HG03457 (cell line): ENCODE data around the gene LRRC8E.
"Not testable (repeated sequence)": the region's sequence is repeated elsewhere in the genome, so short reads cannot be mapped to it uniquely, and the experiment has no call there.

ENCODE experiments used
- ATAC-seq: cut with Tn5 transposase; IDR thresholded peaks from one replicate; pipeline ENCODE4 v1.9.1; 2021; ENCODE audit warnings: moderate number of reproducible peaks; ENCODE audit not compliant: unreplicated experiment

Gene LRRC8E

DNA sequence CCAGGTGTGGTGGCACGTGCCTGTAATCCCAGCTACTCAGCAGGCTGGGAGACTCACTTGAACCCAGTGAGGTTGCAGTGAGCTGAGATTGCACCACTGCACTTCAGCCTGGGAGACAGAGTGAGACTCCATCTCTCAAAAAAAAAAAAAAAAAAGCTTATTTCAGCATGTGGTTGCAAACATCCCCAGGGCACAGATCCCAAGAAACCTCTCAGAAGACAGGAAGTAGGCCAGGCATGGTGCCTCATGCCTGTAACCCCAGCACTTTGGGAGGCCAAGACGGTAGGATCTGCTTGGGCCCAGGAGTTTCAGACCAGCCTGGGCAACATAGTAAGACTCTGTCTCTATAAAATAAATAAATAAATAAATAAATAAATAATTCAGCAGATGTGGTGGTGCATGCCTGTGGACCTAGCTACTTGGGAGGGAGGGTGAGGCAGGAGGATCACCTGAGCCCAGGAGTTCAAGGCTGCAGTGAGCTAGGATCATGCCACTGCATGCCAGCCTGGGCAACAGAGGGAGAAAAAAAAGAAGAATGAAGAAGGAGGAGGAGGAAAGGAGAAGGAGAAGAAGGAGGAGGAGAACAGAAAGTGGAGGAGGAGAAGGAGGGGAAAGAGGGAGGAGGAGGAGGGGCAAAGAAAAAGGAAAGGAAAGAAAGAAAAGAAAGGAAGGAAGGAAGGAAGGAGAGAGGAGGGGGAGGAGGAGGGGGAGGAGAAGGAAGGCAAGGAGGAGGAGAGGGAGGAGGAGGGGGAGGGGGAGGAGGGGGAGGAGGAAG is 4.3 kb upstream of the LRRC8E start:
- no peak for ATAC-seq

DNA sequence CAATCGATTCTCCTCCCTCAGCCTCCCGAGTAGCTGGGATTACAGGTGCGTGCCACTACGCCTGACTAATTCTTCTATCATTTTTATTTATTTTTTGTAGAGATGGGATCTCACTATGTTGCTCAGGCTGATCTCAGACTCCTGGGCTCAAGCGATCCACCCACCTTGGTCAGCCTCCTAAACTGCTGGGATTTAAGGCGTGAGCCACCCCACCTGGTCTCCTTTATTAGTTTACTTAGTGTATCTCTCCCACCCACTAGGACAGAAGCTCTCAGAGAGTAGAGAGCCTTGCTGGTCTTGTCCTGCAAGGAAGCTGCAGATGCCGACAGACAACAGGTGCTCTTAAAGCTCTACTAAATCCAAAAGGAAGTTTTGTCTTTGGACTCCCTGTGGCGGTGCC is 2.5 kb upstream of the LRRC8E start:
- ATAC-seq: no peak

DNA sequence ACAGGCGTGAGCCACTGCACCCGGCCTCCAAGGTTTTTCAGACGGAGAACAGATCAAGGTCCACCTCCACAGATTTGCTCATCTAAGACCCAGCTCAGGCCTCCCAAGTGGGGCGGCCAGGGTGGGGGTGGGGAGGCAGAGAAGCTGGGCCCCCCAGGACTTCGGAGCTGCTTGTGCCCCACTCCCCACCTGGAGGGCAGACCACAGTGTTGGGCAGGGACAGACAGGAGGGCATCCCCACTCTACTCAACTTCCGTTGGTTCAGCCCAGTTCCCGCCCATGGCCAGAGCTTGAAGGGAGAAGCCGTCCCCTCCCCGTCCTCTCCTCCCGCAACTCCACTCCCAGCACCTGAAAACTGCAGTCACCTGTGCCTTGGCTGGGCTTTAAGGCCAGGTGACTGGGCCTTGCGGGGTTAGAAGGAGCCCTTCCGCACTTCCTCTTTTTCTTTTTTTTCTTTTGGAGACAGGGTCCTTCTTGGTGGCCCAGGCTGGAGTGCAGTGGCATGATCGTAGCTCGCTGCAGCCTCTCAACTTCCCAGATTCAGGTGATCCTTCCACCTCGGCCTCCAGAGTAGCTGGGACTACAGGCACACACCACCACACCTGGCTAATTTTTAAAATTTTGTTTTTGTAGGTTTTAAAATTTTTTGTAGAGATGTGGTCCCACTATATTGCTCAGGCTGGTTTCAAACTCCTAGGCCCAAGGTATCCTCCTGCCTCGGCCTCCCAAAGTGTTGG is 734 bp upstream of the LRRC8E start:
- no peak for ATAC-seq

DNA sequence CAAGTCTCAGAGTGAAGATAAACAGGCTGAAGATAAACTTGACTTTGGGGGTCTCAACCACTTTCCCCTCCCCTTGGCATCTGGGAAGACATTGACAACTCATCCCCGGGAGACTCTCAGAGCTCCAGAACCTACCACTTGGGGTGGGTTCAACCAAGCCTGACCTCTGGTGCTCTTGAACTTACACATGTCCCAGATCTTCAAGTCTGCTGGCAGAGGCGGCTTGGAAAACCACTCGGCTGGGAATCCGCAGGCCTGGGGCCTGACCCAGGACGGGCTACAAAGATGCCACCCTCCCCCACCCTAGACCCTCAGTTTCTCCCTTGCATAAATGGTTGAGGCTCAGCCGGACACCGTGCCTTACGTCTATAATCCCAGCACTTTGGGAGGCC is 512 bp downstream of the LRRC8E start:
- no peak for ATAC-seq

DNA sequence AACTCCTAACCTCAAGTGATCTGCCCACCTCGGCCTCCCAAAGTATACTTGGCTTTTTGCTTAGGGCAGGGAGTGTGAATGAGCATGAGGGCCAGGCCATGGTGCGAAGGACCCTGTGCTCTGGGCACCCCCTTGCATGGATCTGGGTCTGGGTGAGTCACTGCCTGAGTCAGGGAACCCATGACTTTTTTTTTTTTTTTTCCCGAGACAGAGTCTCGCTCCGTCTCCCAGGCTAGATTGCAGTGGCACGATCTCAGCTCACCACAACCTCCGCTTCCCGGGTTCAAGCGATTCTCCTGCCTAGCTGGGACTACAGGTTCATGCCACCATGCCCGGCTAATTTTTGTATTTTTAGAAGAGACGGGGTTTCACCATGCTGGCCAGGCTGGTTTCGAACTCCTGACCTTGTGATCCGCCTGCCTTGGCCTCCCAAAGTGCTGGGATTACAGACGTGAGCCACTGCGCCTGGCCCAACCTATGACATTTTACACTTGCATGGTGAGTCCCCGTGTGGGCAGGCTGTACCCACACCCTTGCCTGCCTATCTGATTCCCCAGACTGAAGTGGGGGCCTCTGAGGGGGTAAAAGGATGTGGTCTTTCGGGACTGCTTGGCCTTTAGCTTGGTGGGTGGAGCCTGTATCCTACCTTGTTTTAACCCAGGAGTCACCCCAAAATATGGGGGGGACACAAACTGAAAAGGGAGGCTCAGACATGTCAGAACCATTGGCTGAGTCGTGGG is 5.2 kb downstream of the LRRC8E start:
- ATAC-seq: not testable (repeated sequence)

DNA sequence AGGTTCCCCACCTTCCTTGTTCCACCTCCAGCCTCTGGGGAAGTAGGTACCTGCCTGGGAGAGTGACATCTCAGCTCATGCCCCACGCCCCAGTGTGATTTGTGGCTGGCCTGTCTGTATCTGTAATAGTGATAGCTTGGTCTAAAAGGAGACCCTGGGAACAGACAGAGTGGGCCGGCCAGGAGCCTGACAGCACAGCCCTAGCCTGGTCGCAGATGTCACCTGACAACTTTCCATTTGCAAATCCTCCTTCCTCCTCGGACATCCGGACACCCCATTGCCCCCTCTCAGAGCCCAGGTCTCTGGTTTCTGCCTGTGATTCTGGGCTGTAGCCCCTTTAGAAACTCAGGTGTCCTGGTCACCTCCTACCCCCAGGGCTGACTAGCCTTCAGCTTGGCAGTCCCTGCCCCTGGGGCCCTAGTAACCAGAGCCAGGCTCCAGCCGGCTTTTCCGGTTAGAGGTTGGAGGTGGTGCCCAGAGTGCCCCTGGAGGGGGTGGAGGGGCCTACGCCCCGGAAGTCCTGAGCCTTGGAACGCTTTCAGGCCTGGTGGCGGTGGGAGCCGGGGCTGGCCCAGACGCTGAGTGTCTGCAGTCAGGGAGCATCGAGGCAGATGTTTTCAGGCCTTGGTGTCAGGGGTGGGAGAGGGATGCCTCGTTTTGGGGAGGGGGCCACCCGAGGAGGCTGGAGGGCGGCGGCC is 6.5 kb downstream of the LRRC8E start:
- no peak for ATAC-seq

DNA sequence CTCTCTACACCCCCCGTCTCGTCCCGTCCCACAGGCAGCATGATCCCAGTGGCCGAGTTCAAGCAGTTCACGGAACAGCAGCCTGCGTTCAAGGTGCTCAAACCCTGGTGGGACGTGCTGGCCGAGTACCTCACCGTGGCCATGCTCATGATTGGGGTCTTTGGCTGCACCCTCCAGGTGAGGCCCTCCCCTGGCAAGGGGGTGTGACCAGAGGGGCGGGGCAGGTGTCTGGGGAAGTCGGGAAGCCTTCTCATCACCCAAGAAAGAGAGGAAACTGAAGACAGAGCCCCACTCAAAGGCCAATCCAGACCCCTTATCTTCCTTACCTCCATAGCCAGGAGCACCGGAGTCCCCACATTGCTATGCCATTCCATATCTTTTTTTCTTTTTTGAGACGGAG is 7.3 kb downstream of the LRRC8E start:
- ATAC-seq: no peak

DNA sequence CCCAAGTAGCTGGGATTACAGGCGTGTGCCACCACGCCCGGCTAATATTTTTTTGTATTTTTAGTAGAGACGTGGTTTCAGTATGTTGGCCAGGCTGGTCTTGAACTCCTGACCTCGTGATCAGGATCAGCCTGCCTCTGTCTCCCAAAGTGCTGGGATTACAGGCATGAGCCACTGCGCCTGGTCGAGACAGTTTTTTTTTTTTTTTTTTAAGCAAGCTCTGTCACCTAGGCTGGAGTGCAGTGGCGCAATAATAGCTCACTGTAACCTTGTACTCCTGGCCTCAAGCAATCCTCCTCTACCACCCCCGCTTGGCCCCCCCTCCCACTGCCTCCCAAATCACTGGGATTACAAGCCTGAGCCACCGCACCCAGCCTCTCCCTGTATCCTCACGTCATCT is 9.0 kb downstream of the LRRC8E start:
- no peak for ATAC-seq

DNA sequence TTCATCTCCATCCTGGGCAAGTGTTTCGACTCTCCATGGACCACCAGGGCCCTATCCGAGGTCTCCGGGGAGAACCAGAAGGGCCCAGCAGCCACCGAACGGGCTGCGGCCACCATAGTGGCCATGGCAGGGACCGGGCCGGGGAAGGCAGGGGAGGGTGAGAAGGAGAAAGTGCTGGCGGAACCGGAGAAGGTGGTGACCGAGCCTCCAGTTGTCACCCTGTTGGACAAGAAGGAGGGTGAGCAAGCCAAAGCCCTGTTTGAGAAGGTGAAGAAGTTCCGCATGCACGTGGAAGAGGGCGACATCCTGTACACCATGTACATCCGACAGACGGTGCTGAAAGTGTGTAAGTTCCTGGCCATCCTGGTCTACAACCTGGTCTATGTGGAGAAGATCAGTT is 10.7 kb downstream of the LRRC8E start:
- no peak for ATAC-seq

DNA sequence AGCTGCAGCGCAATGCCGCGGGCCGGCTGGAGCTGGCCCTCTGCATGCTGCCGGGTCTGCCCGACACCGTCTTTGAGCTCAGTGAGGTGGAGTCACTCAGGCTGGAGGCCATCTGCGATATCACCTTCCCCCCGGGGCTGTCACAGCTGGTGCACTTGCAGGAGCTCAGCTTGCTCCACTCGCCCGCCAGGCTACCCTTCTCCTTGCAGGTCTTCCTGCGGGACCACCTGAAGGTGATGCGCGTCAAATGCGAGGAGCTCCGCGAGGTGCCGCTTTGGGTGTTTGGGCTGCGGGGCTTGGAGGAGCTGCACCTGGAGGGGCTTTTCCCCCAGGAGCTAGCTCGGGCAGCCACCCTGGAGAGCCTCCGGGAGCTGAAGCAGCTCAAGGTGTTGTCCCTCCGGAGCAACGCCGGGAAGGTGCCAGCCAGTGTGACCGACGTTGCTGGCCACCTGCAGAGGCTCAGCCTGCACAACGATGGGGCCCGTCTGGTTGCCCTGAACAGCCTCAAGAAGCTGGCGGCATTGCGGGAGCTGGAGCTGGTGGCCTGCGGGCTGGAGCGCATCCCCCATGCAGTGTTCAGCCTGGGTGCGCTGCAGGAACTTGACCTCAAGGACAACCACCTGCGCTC is 11.6 kb downstream of the LRRC8E start:
- ATAC-seq: no peak

DNA sequence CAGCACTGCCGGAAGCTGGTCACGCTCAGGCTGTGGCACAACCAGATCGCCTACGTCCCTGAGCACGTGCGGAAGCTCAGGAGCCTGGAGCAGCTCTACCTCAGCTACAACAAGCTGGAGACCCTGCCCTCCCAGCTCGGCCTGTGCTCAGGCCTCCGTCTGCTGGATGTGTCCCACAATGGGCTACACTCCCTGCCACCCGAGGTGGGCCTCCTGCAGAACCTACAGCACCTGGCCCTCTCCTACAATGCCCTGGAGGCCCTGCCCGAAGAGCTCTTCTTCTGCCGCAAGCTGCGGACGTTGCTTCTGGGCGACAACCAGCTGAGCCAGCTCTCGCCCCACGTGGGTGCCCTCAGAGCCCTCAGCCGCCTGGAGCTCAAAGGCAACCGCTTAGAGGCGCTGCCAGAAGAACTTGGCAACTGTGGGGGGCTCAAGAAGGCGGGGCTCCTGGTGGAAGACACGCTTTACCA is 12.1 kb downstream of the LRRC8E start:
- no peak for ATAC-seq

DNA sequence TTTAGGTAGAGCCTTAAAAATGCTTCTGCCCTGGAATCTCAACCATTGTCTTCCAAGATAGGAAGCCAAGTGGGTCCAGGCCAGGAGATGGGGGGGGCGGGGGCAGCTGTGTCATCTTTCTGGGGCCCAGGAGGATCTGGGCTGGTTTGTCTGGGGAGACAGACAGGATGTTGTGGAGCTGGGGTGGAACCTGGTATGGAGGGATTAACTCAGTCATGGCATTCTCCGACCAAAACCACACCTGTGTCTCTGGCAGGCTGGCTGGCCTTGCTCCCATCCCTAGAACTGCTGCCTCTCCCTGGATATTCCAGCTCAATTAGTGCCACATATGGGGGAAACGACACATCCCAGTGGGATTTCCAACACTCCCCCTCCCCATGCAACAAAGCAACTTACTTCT is 12.6 kb downstream of the LRRC8E start:
- ATAC-seq: no peak

DNA sequence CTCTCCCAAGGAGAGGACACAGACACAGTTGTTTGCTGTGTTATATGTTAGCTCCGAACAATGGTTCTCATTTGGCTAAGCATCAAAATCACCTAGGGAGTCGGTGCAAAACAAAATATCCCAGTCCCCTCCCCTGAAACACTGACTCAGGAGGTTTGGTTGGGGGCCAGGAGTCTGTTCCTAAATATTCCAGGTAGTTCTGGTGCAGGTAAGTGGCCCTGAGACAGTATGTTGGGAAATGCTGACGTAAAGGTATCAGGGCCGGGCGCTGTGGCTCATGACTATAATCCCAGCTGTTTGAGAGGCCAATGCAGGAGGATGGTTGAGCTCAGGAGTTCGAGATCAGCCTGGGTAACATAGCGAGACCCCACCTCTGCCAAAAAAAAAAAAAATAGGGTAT is 13.0 kb downstream of the LRRC8E start:
- ATAC-seq: no peak

DNA sequence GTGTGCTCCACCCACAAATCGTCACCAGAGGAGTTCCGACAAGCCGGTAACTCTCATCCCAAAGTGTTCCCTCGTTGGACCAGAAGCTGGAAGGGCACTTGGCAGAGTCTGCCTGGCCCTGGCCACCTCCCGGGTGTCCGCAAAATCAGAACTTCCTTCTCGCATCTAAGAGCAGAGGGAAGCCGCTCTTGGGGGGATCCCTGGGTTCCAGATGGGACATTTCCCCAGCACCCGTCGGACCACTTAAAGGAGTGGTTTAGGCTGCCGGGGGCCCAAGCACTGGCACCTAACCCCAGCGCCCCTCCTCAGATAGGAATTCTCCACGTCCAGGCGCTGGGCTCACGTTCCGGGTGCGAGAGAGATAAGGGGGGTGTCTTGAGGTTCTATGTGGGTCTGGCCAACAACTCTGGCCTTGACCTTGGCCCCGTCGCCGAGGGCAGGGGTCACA is 14.5 kb downstream of the LRRC8E start:
- ATAC-seq: no peak

DNA sequence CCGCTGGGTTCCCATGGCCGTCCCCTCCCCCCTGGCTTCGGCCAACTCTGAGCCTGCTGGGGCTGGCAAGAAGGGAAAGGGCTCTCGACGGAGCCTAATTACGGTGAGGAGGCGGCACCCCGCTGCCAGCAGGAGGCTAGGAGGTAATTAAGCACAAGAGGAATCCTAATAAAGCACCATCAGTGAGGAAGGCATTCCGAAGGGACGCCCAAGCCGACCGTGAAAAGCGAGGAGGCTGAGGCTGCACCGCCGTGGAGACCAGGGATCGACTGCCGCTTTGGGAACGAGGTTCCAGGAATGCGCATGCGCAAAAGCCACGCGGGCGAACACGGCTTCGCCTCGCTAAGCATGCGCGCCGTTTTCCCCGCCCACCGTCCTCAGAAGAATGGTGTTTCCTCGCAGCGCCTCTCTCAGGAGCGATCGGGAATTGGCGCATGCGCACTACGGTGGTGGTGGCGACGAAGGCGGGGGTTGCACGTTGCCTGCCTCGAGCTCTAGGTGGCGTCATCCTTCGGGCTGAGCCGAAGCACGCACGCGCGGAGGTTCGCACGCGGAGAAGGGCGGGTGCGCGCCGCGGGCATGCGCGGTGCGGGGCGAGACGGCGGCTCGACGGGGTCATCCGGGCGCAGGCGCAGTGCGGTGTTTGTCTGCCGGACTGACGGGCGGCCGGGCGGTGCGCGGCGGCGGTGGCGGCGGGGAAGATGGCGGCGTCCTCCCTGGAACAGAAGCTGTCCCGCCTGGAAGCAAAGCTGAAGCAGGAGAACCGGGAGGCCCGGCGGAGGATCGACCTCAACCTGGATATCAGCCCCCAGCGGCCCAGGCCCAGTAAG is 15.1 kb downstream of the LRRC8E start, which contains the start of gene MAP2K7:
TSS of gene MAP2K7 (plus strand) at position 634 of the 830 bp plus-strand sequence. CDS start at position 702, 68 bp downstream.
- ATAC-seq: peak; percentile 67

DNA sequence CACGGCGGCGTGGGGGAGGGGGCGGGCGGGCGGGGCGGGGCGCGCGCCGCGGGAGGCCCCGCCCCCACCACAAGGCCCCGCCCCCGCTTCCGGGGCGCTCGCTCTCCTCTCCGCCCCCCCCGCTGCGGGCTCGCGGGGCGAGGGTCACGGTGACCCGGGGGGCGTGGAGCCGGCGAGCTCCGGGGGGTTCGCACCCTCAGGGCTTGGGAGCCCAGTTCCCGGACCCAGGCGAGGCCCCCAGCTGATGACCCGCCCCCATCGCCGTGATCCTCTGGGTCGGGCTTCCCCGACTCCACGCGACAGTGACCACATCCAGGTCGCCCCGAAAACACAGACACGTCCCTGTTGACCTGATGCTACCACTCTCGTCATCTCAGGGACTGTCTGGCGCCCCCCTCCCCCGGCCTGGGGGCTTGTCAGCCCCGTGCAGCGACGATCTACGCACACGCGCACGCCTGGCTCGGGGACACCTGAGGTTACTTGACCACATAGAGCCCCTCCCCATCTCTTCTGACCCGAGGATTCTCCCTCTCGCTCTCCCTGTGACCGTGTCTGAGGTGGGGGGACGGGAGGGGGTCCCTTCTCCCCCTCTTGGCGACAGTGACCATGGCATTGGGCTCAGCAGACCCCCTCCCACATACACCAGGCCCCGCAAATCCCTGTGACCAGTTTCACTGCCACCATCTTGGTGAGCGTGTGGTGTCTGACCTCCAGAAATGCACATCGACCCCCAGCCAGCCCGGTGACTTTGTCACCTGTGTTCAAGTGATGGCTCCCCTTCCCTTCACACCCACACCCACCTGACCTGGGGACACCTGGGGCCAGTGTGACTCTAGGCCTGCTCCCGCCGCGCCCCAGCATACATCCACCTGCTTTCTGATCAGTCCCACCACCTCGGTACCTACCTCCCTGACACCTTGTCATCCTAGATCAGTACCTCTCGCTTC is 16.0 kb downstream of the LRRC8E start:
- ATAC-seq: peak; percentile 25

DNA sequence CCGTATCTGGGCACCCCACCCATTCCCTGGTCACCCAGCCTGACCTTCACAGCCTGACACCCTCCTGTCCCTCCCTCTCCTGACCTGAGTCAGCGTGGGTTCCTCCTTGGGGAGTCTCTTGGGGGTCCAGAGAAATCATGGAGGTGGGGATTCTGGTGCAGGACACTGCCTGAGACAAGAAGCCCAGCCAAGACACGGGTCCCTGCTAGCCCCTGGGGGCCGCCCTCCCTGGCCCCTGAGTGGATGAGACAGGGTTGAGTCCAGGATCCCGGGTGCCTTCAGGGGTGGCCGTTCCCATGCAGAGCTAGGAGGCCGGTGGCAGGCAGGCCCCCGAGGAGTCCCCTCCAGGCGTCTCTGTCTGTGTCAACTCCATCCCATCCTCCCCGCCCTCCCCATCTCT is 17.0 kb downstream of the LRRC8E start:
- ATAC-seq: no peak

DNA sequence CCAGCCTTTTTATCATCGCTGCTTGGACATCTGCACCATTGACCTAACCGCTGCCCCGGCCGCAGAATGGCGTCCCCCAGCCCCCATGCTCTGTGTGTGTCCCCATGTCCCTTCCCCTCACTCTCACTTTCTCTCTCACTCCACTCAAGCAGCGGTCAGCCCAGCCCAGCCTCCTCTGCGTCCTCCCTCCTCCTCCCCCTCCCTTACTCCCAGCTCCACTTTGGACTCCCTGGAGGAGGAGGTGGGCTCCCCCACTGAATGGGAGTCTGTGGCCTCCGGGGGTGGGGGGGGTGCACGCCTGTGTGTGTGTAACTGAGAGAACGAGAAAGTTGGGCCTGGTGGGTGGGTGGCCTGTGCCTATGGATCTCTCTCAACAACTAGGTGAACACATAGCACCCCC is 17.5 kb downstream of the LRRC8E start:
- no peak for ATAC-seq
